Right lobe of liver (tissue), 6 donors: ENCODE data around the gene ABL2. TPM values are rescaled to one million over a fixed set of nuclear protein-coding genes. Genes with fewer than 3 reads are reported as not detected.
"Not testable (repeated sequence)": the region's sequence is repeated elsewhere in the genome, so short reads cannot be mapped to it uniquely, and the experiment has no call there.

Source experiments
- ATAC-seq, 4 donors: fragments of 200-7000 bp; cut with Tn5 transposase; one replicate each; pipeline ENCODE4 v1.9.1; 2020; ENCODE audit warnings: mild to moderate bottlenecking in 4 of 4, moderate library complexity in 4 of 4
- DNase-seq, 3 donors: peaks; one replicate each; pipeline ENCODE4 v3.0.0-alpha.2; 2020
- H3K27ac ChIP-seq, 3 donors: fragments of 200-600 bp; one replicate each; pipeline ENCODE4 v1.8.0; 2022
- H3K27me3 ChIP-seq, 2 donors: fragments of 200-600 bp; one replicate each; pipeline ENCODE4 v1.8.0; 2022
- H3K36me3 ChIP-seq, 4 donors: fragments of 200-600 bp; sonication (generic) in 1 of 4; one replicate each; pipeline versions ENCODE4 v1.5.1 to v1.8.0; 2017 to 2022; ENCODE audit warnings: control low read depth in 1 of 4
- H3K4me1 ChIP-seq, 4 donors: fragments of 200-600 bp; sonication (generic) in 1 of 4; one replicate each; pipeline versions ENCODE4 v1.5.1 to v1.8.0; 2017 to 2022; ENCODE audit warnings: control low read depth in 1 of 4
- H3K4me3 ChIP-seq, 3 donors: fragments of 200-600 bp; one replicate each; pipeline ENCODE4 v1.8.0; 2022
- H3K9me3 ChIP-seq, 4 donors: fragments of 200-600 bp; sonication (generic) in 1 of 4; one replicate each; pipeline versions ENCODE4 v1.5.1 to v1.8.0; 2017 to 2022; ENCODE audit warnings: control low read depth in 1 of 4
- CTCF ChIP-seq, 4 donors: fragments of 200-600 bp in 3 of 4; fragments of 450-650 bp in 1 of 4; IDR thresholded peaks; one replicate each; pipeline versions ENCODE4 v1.5.1 to v1.8.0; 2016 to 2022; ENCODE audit warnings: antibody characterized with exemption in 4 of 4, mild to moderate bottlenecking in 2 of 4
- POLR2A ChIP-seq: fragments of 450-650 bp; IDR thresholded peaks from one replicate; pipeline ENCODE4 v1.6.1; 2017; ENCODE audit warnings: antibody characterized with exemption, mild to moderate bottlenecking
- WGBS: methylation state at CpG from one replicate; pipeline ENCODE4 v1.1.6; 2018; ENCODE audit warnings: low coverage, low lambda C conversion rate; ENCODE audit not compliant: insufficient coverage; ENCODE audit errors: missing lambda C conversion rate; 5-methylcytosine and 5-hydroxymethylcytosine counted together
- intact Hi-C, 2 donors: fragments of 100-400 bp; cut with DNase I; formaldehyde crosslinking; loops; one replicate each; pipeline versions ENCODE4 v1.11.2 to v1.14.1; 2022
- long read RNA-seq: library from polyadenylated mRNA; unstranded; transcript quantifications from one replicate; pipeline ENCODE4 v2.0.0, GENCODE V29; 2019
- total RNA-seq, 6 experiments: library from RNA; depleted of rRNA in 2 of 6; stranded (reverse); fragments of >200 nt in 2 of 6; fragmentation: NEBNext Ultra II Directional in 3 of 6; extraction: Animal tissue kit (Norgen Biotek cat#: 25700) in 3 of 6; gene quantifications; one replicate each; pipeline versions ENCODE4 v1.1.0 to v1.2.4, GENCODE V29; 2016 to 2023
- donor health status: DM: no; HTN: yes; CAD: no.
- donor health status: DM: no; HTN: no; CAD: no.
- donor health status: DM: no; HTN: no; CAD: no.
- donor health status: DM: no; HTN: yes; CAD: no.
- donor health status: DM: no; HTN: yes; CAD: no.

The ABL2 gene
- total RNA-seq: 1 to 10 TPM; 3.8 to 7.7 (median 5.6) TPM
- long read RNA-seq: 0 reads

DNA sequence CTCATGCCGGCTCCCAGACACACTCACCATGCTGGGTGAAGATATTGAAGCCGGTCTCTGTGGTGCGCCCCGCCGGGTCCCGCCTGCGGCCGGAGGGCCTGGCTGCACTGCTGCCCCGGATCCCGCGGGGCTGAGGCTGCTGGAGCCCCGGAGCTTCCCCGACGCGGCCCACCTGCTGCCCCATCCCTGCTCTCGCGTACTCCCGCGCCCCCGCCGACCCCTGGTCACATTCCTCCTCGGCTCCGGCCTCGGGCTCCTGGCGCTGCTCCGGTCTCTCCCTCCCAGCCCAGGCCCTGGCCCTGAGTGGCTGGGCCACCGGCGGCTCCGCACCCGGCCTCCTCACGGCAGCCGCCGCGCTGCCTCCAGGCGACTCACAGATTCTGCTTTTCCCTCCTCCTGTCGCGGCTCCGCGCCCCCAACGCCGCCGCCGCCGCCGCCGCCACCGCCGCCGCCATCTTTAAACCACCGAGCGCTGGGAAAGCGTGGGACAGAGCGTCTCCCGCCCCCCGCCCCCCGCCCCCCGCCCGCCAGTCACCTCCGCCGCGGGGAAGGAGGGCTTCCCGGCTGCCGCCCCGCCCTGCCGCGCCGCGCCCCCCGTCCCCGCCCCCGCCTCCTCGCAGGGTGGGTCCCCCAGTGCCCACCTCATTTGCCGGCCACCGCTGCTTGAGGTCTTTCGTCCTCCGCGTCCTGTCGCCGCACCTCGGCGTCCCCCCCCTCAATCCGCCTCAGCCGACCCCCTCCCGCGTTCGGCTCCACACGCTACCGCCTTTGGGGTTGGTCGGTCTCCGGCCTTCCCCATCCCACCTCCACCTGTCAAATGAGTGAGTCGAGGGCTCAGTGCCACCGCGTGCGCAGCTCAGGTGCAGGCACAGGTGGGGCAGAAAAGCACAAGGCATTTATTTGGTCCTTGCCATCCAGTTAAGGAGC is at the start of gene ABL2:
ABL2 (minus strand) TSS at position 464 of the 927 bp plus-strand sequence; CDS start at position 184, 280 bp downstream.
- no peaks in the 10 kb centered on the region for H3K9me3 ChIP-seq
- ATAC-seq (peak; percentile 59 to 84 (median 78)), DNase-seq (peak; percentile 46 to 67 (median 54))
- H3K36me3 ChIP-seq: no peaks in the 10 kb centered on the region
- H3K4me1 ChIP-seq: peaks cover 0 to 22% (median 0%) of the 10 kb centered on the region in 4 donors
- intact Hi-C loops: no loop called here
- peak within 1 kb of the TSS; percentile 63 to 86 (median 80) for H3K27ac ChIP-seq
- WGBS: 0% methylated on average over 5 of the region's 94 CpGs
- TF ChIP-seq POLR2A (peak; percentile 29), CTCF (IDR thresholded peaks at IDR 0.05) (no peak)
- no peaks in the 10 kb centered on the region for H3K27me3 ChIP-seq
- peak within 1 kb of the TSS; percentile 88 to 95 (median 94) for H3K4me3 ChIP-seq

DNA sequence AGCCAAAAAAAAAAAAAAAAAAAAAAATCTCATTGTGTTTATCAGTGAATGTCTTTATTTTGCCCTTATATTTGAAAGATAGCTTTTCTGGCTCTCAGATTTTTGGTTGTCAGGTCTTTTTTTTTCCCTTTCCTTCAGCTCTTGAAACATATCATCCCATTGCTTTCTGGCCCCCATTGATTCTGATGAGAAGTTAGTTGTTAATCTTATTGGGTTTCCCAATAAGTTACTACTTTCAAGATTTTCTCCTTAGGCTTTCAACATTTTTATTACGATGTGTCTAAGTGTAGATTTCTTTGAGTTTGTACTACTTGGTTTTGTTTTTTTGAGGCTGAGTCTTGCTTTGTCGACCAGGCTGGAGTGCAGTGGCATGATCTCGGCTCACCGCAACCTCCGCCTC is 49.4 kb upstream of the ABL2 start:
- TF ChIP-seq CTCF (IDR thresholded peaks at IDR 0.05) (no peak), POLR2A (no peak)
- H3K36me3 ChIP-seq: no peaks in the 10 kb centered on the region
- no peaks in the 10 kb centered on the region for H3K4me1 ChIP-seq
- WGBS: 94% methylated on average over 5 of the region's 5 CpGs
- no peak overlapping the region for H3K27ac ChIP-seq
- no peaks in the 10 kb centered on the region for H3K9me3 ChIP-seq
- no peak for DNase-seq
- ATAC-seq: no peak
- intact Hi-C loops: no loop called here
- H3K4me3 ChIP-seq: no peak overlapping the region
- no peaks in the 10 kb centered on the region for H3K27me3 ChIP-seq

GRCh38 chr1:179274424-179274823 is 44.9 kb upstream of the ABL2 start:
- H3K27me3 ChIP-seq, H3K9me3 ChIP-seq, H3K27ac ChIP-seq, intact Hi-C loops, H3K4me3 ChIP-seq, H3K36me3 ChIP-seq, H3K4me1 ChIP-seq, DNase-seq, ATAC-seq: not testable (repeated sequence)
- WGBS: 90% methylated on average over 5 of the region's 5 CpGs

DNA sequence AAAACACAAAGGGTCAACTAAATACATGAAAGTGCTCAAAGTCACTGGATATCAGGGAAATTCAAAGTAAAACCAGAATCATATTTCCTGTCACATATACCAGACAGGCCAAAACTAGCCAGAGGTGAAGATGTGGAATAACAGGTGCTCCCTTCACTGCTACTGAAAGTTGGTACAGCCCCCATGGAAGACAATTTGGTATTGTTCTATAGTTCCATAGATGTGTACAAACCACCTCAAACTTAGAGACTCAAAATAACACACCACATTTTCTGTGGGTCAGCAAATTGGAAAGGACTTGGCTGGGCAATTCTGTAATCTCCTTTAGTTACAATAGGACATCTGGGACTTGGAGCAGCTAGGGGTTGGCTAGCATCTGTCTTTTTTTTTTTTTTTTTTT is 39.6 kb upstream of the ABL2 start:
- Histone ChIP-seq H3K4me1 (no peaks in the 10 kb centered on the region), H3K9me3 (no peaks in the 10 kb centered on the region), H3K4me3 (no peak overlapping the region), H3K27me3 (no peaks in the 10 kb centered on the region), H3K36me3 (no peaks in the 10 kb centered on the region), H3K27ac (no peak overlapping the region)
- no peak for DNase-seq
- ATAC-seq: no peak
- intact Hi-C loops: no loop called here
- no peak for TF ChIP-seq POLR2A
- TF ChIP-seq CTCF (IDR thresholded peaks at IDR 0.05): no peak

- no peak overlapping the region for H3K4me3 ChIP-seq
- H3K4me1 ChIP-seq: no peaks in the 10 kb centered on the region
- ATAC-seq (no peak), DNase-seq (no peak)
- WGBS: 60% methylated on average over 3 of the region's 3 CpGs
- H3K27ac ChIP-seq: no peak overlapping the region
- intact Hi-C loops: no loop called here
- no peaks in the 10 kb centered on the region for H3K27me3 ChIP-seq
- no peak for TF ChIP-seq POLR2A
- no peak for TF ChIP-seq CTCF (IDR thresholded peaks at IDR 0.05)
- H3K36me3 ChIP-seq: no peaks in the 10 kb centered on the region
- no peaks in the 10 kb centered on the region for H3K9me3 ChIP-seq
Observed at GRCh38 chr1:179264507-179264906, 35.0 kb upstream of the ABL2 start.
